Esophagus muscularis mucosa (tissue), 4 donors: Measurements from ENCODE around the gene ZNF841. TPM values are rescaled to one million over a fixed set of nuclear protein-coding genes. Genes with fewer than 3 reads are reported as not detected.
A peak's percentile ranks its signal among the peaks of the same experiment; 100 is the strongest.
"Not testable (repeated sequence)": the region's sequence is repeated elsewhere in the genome, so short reads cannot be mapped to it uniquely, and the experiment has no call there.

Experiments
- DNase-seq: peaks from one replicate; pipeline ENCODE4 v3.0.0-alpha.2; 2017; ENCODE audit errors: extremely low spot score
- H3K27ac ChIP-seq, 4 donors: fragments of 200-600 bp; sonication (generic); replicated peaks in 1 of 4; 1 replicate in 3 of 4; 2 replicates in 1 of 4; pipeline ENCODE4 v1.5.1; 2016 to 2019; ENCODE audit warnings: mild to moderate bottlenecking in 1 of 4
- H3K27me3 ChIP-seq, 4 donors: fragments of 200-600 bp; sonication (generic); one replicate each; pipeline versions ENCODE4 v1.5.1 to v1.6.0; 2016 to 2019
- H3K36me3 ChIP-seq, 4 donors: fragments of 200-600 bp; sonication (generic); one replicate each; pipeline ENCODE4 v1.5.1; 2016 to 2019
- H3K4me1 ChIP-seq, 4 donors: fragments of 200-600 bp; sonication (generic); one replicate each; pipeline ENCODE4 v1.5.1; 2016 to 2019
- H3K4me3 ChIP-seq, 4 donors: fragments of 200-600 bp; sonication (generic); 1 replicate in 2 of 4; 2 replicates in 2 of 4; pipeline ENCODE4 v1.5.1; 2016 to 2019; ENCODE audit warnings: mild to moderate bottlenecking in 4 of 4, moderate library complexity in 1 of 4
- H3K9me3 ChIP-seq, 4 donors: fragments of 200-600 bp; sonication (generic); 1 replicate in 3 of 4; 2 replicates in 1 of 4; pipeline ENCODE4 v1.5.1; 2016 to 2019
- CTCF ChIP-seq, 3 experiments: fragments of 200-600 bp in 2 of 3; fragments of 450-650 bp in 1 of 3; sonication (generic) in 2 of 3; IDR thresholded peaks; one replicate each; pipeline ENCODE4 v1.5.1; 2017 to 2019; ENCODE audit warnings: antibody characterized with exemption in 3 of 3, mild to moderate bottlenecking in 2 of 3, moderate library complexity in 1 of 3
- EP300 ChIP-seq: sonication (generic); formaldehyde crosslinking; IDR thresholded peaks from one replicate; pipeline ENCODE4 v1.6.1; 2017; ENCODE audit warnings: antibody characterized with exemption
- POLR2A ChIP-seq: fragments of 450-650 bp; IDR thresholded peaks from one replicate; pipeline ENCODE4 v1.6.1; 2017; ENCODE audit warnings: antibody characterized with exemption, moderate library complexity, mild to moderate bottlenecking, low read depth
- POLR2AphosphoS5 ChIP-seq, 2 donors: sonication (generic); formaldehyde crosslinking; IDR thresholded peaks; one replicate each; pipeline ENCODE4 v1.6.1; 2017; ENCODE audit warnings: antibody characterized with exemption in 2 of 2
- WGBS: methylation state at CpG from one replicate; pipeline ENCODE4 v1.1.5; 2018; 5-methylcytosine and 5-hydroxymethylcytosine counted together
- intact Hi-C: fragments of 100-400 bp; cut with DNase I; formaldehyde crosslinking; loops from one replicate; pipeline ENCODE4 v1.15.1; 2023
- total RNA-seq, 4 donors: library from RNA; depleted of rRNA; stranded (reverse); fragments of >200 nt; gene quantifications; one replicate each; pipeline versions ENCODE4 v1.1.0 to v1.2.1, GENCODE V29; 2016

Gene ZNF841
- total RNA-seq, 4 donors from 2014 or later = 11.3 to 13.7 (median 12.5) TPM

- intact Hi-C loops = no loop called here
- Histone ChIP-seq H3K27ac (no peak overlapping the region), H3K27me3 (no peaks in the 10 kb centered on the region), H3K36me3 (no peaks in the 10 kb centered on the region), H3K4me3 (no peak overlapping the region), H3K4me1 (no peaks in the 10 kb centered on the region), H3K9me3 (peaks cover 0 to 20% (median 13%) of the 10 kb centered on the region in 4 donors)
- TF ChIP-seq POLR2A (no peak), EP300 (no peak), POLR2AphosphoS5 (IDR thresholded peaks at IDR 0.05) (no peak), CTCF (IDR thresholded peaks at IDR 0.05) (no peak)
- 74% methylated on average over 2 of the region's 2 CpGs for WGBS
- no peak for DNase-seq
Observed at GRCh38 chr19:52101866-52102562, 6.4 kb upstream of the ZNF841 start.

- peaks cover 0 to 5% (median 4%) of the 10 kb centered on the region in 4 donors for H3K4me1 ChIP-seq
- no peak for DNase-seq
- no peaks in the 10 kb centered on the region for H3K27me3 ChIP-seq
- TF ChIP-seq POLR2AphosphoS5 (IDR thresholded peaks at IDR 0.05) (no peak), EP300 (no peak), POLR2A (no peak), CTCF (IDR thresholded peaks at IDR 0.05) (no peak)
- 95% methylated on average over 2 of the region's 2 CpGs for WGBS
- no peak overlapping the region for H3K27ac ChIP-seq
- no peaks in the 10 kb centered on the region for H3K36me3 ChIP-seq
- H3K9me3 ChIP-seq = peaks cover 0 to 29% (median 14%) of the 10 kb centered on the region in 4 donors
- intact Hi-C loops = no loop called here
- no peak overlapping the region for H3K4me3 ChIP-seq
Observed at GRCh38 chr19:52099497-52100138, 4.1 kb upstream of the ZNF841 start.

GRCh38 chr19:52096416-52096815 lies 851 bp upstream of the ZNF841 start:
- DNase-seq, H3K27me3 ChIP-seq, intact Hi-C loops: not testable (repeated sequence)
- Histone ChIP-seq H3K36me3 (peaks cover 7 to 16% (median 14%) of the 10 kb centered on the region in 4 donors), H3K4me3 (peak overlapping the region in 2 of 4 donors; percentile 82 to 95), H3K9me3 (peaks cover 0 to 29% (median 14%) of the 10 kb centered on the region in 4 donors), H3K27ac (peak overlapping the region; percentile 72 to 85 (median 76)), H3K4me1 (peaks cover 14 to 33% (median 32%) of the 10 kb centered on the region in 4 donors)
- 78% methylated on average over 3 of the region's 3 CpGs for WGBS

- Histone ChIP-seq H3K27ac (peak overlapping the region; percentile 72 to 85 (median 76)), H3K4me3 (peak overlapping the region; percentile 73 to 95 (median 82)), H3K9me3 (peaks cover 0 to 29% (median 14%) of the 10 kb centered on the region in 4 donors), H3K4me1 (peaks cover 14 to 34% (median 32%) of the 10 kb centered on the region in 4 donors), H3K27me3 (no peaks in the 10 kb centered on the region), H3K36me3 (peaks cover 7 to 29% (median 22%) of the 10 kb centered on the region in 4 donors)
- WGBS = 3% methylated on average over 12 of the region's 12 CpGs
- no peak for DNase-seq
- intact Hi-C loops = no loop called here
- TF ChIP-seq EP300 (no peak), POLR2A (no peak), POLR2AphosphoS5 (IDR thresholded peaks at IDR 0.05) (no peak), CTCF (IDR thresholded peaks at IDR 0.05) (no peak)
Observed at GRCh38 chr19:52094526-52095130, 937 bp downstream of the ZNF841 start.

GRCh38 chr19:52086481-52086880 lies 9.1 kb downstream of the ZNF841 start:
- no peak overlapping the region for H3K27ac ChIP-seq
- no peak overlapping the region for H3K4me3 ChIP-seq
- DNase-seq = no peak
- no peak for TF ChIP-seq POLR2A
- no peak for TF ChIP-seq EP300
- TF ChIP-seq CTCF (IDR thresholded peaks at IDR 0.05) = no peak
- no peak for TF ChIP-seq POLR2AphosphoS5 (IDR thresholded peaks at IDR 0.05)
- peaks cover 59 to 93% (median 76%) of the 10 kb centered on the region in 4 donors for H3K36me3 ChIP-seq
- intact Hi-C loops = no loop called here
- H3K9me3 ChIP-seq = peaks cover 0 to 6% (median 3%) of the 10 kb centered on the region in 4 donors
- no peaks in the 10 kb centered on the region for H3K27me3 ChIP-seq
- peaks cover 0 to 3% (median under 1%) of the 10 kb centered on the region in 4 donors for H3K4me1 ChIP-seq
